SIG-M5 treated with dmso at 0.1 percent for 504 hours (cell line): ENCODE results near the gene IMP4.

Source experiments
- DNase-seq: peaks from one replicate; lab custom pipeline; 2025; ENCODE audit not compliant: unreplicated experiment; lab: John Stamatoyannopoulos, UW

IMP4 gene

GRCh38 chr2:130376433-130377293 is 34.0 kb downstream of the IMP4 start:
- peak; percentile 81 for DNase-seq

- DNase-seq, result no peak
Measured at GRCh38 chr2:130377491-130377890, 34.8 kb downstream of the IMP4 start.

- no peak for DNase-seq
Measured at GRCh38 chr2:130378206-130378897, 35.7 kb downstream of the IMP4 start.

GRCh38 chr2:130378898-130379214 is 36.2 kb downstream of the IMP4 start:
- DNase-seq, result no peak

- no peak for DNase-seq
Measured at GRCh38 chr2:130380096-130380934, 37.6 kb downstream of the IMP4 start.

GRCh38 chr2:130381145-130381544 is 38.4 kb downstream of the IMP4 start:
- no peak for DNase-seq

- DNase-seq, result no peak
Measured at GRCh38 chr2:130381619-130382018, 38.9 kb downstream of the IMP4 start.

GRCh38 chr2:130382313-130382917 is 39.7 kb downstream of the IMP4 start:
- no peak for DNase-seq

- peak; percentile 38 for DNase-seq
Measured at GRCh38 chr2:130385709-130386108, 43.0 kb downstream of the IMP4 start.

GRCh38 chr2:130387071-130387400 is 44.3 kb downstream of the IMP4 start:
- DNase-seq, result no peak

GRCh38 chr2:130387804-130388203 is 45.1 kb downstream of the IMP4 start:
- DNase-seq, result no peak

- no peak for DNase-seq
Measured at GRCh38 chr2:130388221-130388907, 45.7 kb downstream of the IMP4 start.

GRCh38 chr2:130389358-130389757 is 46.7 kb downstream of the IMP4 start:
- DNase-seq, result no peak

GRCh38 chr2:130389783-130390182 is 47.1 kb downstream of the IMP4 start:
- no peak for DNase-seq

GRCh38 chr2:130390460-130391057 is 47.9 kb downstream of the IMP4 start:
- no peak for DNase-seq

GRCh38 chr2:130391058-130391871 is 48.6 kb downstream of the IMP4 start:
- DNase-seq, result peak; percentile 48

- DNase-seq, result no peak
Measured at GRCh38 chr2:130391872-130392670, 49.4 kb downstream of the IMP4 start.

GRCh38 chr2:130393318-130393910 is 50.7 kb downstream of the IMP4 start:
- no peak for DNase-seq
